NCI-H82 treated with DMSO at 0.1 percent for 48 hours (cell line): Measurements from ENCODE around the gene MACO1.
"Not testable (repeated sequence)": the region's sequence is repeated elsewhere in the genome, so short reads cannot be mapped to it uniquely, and the experiment has no call there.

Experiments
- DNase-seq: peaks from one replicate; lab custom pipeline; 2025; ENCODE audit not compliant: unreplicated experiment; lab: John Stamatoyannopoulos, UW

The MACO1 gene

DNA sequence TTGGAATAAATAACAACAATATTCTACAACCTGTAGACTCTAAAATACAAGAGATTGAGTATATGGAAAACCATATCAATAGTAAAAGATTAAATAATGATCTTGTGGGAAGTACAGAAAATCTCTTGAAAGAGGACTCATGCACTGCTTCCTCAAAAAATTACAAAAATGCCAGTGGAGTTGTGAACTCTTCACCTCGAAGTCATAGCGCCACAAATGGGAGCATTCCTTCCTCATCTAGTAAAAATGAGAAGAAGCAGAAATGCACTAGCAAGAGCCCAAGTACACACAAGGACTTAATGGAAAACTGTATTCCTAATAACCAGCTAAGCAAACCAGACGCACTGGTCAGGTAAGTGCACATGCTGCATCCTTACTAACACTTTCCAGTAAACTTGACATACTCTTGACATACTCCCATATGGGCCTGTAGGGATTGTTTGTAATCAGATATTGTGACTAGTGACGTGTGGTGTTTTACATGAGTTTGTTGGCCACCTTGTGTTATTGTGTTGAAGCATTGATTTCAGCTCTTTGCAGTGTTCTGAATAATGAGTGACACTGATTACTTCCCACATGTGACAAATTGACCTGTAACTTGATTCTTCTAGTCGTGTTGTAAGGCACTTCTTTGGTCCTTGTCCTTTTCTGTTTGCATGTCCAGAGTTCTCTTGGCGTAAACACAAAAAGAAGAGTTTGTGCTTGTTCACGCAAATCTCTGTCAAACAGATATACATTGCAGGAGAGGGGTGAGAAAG, 28.0 kb downstream of the MACO1 start:
- no peak for DNase-seq

DNA sequence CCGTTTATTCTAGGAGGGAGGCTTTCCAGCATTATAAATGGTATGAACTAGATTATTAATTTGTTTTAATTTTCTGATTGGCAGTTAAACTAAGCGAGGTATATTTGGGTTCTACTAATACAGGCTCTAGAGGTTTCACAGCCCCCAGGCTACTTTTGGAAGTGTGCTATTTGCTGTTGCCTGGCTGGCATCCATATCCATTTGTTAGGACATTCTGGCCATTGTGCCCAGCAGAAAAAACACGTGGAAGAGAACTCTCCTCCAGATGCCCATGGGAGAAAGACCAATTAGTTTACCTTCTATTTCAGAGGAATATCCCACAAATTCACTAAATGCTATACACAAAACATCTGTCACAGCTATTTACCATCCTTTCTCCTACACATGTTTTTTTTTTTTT, 29.3 kb downstream of the MACO1 start:
- no peak for DNase-seq

DNA sequence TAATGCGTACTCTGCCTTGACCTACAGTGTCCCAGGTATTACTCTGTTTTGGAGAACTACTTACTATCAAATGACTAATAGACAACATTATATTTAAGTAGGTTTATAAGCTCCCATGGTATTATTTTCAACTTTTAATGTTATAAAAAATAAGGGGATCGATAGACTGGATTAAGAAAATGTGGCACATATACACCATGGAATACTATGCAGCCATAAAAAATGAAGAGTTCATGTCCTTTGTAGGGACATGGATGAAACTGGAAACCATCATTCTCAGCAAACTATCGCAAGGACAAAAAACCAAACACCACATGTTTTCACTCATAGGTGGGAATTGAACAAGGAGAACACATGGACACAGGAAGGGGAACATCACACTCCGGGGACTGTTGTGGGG, 30.1 kb downstream of the MACO1 start:
- not testable (repeated sequence) for DNase-seq

DNA sequence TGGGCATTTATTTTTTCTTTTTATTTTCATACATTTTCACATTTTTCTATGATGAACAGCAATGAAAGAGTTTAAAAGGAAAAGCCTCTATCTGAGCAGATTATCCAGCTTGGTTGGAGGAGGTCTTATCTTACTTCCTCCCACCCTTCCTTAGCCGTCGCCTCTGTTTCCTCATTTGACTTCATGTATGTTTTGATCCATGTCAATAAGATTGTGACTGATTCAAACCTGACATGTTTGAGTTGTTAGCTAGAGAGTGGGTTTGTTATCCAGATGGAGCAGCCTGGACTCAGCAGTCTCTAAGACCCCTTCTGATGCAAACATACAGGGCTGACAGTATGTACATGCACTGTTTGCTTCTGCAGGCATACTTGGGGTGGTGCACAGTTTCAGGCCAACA, 31.2 kb downstream of the MACO1 start:
- no peak for DNase-seq

DNA sequence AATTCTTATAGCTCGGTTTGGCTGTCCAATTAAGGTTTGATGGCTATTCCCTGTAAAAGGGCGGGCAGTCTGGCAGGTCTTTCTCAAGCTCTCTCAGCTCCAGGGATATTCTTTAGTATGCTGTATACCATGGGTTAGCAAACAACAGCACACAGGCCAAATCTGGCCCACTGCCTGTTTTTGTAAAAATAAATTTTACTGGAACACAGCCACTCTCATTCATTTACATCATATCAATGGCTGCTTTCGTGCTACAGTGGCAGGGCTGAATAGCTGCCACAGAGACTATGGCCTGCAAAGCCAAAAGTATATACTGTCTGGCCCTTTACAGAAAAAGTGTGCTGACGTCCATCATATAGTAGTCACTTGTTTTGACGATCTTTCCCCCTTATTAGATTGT, 32.0 kb downstream of the MACO1 start:
- no peak for DNase-seq

DNA sequence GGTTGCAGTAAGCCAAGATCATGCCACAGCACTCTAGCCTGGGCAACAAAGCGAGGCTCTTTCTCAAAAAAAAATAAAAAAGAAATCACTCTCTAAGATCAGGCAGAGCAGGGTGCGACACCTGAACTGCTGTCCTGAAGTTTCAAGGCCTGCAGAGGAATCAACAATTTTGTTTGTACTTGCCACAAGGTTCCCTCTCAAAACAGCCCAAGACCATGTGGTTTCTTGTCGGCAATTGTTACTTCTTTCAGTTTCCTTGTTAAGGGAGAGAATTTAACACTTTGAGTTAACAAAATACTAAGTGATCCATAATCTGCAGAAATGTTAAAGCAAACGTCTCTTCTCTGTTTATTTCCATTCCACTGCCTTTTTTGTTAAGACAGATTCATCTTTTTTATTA, 36.5 kb downstream of the MACO1 start:
- no peak for DNase-seq

DNA sequence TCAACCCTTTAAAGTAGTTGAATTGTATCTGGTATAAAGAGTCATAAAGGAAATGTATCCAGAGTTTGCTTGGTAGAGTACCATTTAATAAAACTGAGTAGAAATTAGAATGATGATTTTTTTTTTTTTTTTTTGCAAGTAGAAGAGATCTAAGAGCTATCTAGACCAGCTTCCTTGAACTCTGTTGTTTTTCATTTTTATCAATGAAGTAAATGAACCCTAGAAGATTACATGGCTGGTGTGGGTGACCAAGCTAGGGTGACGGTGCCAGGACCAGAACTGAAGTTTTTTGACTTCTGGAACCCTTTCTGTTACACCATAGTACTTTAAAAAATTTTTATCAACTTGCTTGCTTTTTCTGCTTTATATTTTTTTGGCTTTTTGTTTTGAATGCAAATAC, 36.9 kb downstream of the MACO1 start:
- DNase-seq, result no peak

DNA sequence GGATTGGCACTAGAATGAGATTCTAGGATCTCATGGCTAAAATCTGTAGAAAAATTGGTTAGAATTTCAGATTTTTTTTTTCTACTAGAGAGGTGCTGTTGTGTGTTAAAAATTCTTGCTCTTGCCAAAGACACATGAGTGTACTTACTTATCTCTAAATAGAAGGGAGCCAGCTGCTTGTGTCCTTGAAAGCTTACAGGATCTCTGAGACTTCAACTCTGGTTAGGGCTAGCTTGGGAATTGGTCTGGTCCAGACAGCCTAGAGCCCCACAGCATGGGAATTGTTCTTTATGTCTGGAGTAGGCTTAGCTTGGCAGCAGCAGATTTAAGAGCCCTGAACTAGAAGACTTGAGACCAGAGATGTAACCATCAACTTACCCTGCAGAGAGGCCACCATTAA, 37.3 kb downstream of the MACO1 start:
- no peak for DNase-seq

DNA sequence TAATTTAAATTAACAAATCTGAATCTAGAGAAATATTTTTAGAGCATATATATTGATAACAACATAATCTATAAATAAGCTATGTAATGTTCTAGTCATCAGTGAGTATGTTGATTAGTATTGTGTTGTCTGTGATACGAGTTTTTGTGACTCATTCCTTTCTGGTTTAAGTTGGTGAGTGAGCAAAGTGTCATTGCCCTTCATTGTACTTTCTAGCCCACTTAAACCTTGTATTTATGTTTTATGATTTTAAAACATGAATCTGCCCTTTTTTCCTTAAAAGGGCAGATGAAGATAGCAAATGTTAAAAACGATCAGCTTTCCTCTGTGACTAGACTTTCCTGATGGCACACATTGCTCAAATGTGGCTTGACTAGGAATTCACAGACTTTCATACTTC, 38.5 kb downstream of the MACO1 start:
- DNase-seq, result no peak

DNA sequence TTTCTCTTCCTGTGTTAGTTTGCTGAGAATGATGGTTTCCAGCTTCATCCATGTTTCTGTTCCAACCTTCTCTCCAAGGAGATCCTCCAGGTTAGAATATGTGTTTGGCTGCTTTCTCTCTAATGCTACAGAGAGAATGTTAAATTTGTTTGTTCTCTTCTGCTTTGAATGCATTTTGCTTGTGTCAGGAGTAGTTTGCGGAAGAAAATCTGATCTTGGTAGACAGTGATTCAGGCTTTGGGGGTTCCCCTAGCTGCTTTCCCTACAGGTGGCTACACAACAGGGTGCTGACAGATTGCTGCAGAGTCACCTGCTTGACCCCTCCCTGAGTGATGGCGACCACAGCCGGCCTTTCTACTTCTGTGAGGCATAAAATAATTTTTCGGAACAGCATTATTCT, 41.8 kb downstream of the MACO1 start:
- DNase-seq, result no peak

DNA sequence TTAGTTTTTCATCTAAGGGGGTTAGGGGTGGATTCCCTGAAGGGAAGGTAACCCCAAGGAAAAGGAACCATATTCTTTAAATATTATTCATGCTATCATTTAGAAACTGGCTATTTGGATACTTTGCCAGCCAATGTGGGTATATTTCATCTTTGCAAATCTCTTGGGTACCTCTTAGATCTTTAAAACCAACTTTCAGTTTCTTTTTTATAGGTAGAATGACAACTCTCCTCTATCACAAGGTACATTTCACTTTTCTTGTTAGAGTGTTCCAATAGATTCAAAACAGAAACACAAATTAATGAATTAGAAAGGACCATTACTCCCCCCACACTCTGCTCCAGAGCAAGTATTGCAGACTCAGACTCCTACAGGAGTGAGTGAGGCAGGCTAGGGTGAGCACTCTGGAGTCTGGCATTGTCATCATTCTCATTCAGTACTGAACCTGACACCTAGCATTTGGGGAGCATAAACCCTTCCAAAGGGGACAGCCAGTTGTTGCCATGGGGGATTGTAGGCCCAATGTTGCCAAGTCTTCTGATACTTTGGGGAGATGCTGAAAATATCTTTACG, 43.0 kb downstream of the MACO1 start:
- DNase-seq, result no peak

DNA sequence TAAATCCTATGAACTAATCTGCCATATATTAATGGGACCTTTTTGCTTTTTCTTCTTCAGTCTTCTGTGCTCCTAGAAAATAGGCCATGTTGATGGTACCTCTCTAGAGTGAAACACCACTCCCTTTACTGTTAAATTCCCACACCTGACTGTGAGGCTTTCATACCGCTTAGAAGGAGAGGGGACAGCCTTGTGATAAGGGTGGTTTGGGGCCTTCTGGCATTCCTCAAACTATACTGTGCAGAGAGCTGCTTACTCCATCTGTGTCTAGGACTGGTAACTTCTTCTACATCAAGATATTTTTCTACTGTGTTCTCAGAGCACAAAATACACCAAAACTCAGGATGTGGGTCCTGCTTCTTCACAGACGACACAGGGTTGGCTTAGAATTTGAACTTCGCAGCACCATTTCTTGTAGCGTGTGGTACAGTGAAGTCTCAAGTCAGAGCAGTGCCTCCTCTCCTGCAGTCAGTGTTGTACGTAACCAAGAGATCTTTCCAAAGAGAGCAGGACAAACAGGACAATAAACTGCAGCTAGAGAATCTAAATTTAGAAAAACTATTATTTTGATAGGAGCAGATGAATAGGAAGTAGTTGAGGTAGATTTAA, 43.8 kb downstream of the MACO1 start:
- no peak for DNase-seq

DNA sequence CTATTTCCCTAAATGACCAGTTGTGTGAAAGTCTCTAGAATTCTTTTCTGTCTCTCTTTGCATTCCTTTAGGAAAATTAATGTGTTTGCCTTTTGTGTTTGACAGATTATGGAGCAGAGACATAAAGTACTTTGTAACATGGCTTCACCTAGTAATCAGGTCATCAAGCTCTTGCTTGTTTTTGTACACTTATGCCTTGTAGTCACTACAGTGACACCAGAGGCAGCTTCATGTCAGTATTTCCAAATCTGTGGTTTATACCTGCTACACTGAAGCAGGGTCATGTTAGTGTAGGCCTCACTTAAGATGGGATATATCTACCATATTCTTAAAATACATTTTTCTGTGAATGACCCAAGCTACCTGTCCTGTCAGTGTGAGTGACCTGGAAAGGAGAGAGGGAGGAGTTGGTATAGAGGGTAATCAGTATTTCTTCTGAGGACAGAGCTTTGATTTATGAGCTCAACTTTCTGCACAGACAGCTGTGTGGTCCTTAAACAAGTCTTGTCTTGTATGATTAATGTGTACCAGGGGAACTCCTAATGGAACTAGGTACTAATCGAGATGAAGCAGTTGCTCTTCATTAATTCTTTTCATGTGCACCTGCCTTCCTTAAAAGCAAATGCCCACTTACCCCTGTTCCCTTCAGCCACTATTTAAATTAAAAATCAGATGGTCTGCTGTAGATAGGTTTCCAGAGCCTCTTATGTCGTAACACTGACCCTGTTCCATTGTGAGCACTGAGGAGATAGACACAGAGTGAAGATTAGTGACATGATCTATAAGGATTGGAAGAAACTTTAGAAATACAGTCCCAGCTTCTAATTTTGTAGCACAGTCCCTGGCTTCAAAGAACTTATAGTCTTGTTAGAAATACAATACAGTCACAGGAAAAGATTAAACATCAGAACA, 45.7 kb downstream of the MACO1 start:
- DNase-seq, result peak; percentile 40

DNA sequence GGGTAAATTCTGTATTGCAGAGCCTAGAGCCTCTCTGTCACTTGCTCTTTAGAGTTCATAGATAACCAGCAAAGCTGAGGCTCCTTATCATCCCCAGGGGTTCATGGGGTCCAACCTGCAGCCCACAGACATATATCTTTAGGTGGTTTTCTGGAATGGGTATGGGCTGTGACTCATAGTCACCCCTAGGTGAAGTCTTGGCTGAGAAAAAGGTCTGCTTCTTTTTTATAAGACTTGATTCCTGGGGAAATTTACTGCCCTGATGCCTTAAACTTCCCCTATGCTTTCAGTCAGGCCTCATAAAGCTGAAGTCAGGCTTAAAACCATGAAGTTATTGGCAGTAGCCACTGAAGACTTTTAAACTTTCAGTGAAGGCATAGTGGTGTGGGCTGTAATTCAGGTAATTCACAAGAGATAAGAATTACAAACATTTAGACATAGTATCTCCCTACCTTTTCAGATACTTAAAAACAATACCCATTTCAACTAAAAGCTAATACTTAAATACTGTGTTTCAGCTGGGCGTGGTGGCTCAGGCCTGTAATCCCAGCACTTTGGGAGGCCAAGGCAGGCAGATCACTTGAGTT, 46.8 kb downstream of the MACO1 start:
- no peak for DNase-seq

DNA sequence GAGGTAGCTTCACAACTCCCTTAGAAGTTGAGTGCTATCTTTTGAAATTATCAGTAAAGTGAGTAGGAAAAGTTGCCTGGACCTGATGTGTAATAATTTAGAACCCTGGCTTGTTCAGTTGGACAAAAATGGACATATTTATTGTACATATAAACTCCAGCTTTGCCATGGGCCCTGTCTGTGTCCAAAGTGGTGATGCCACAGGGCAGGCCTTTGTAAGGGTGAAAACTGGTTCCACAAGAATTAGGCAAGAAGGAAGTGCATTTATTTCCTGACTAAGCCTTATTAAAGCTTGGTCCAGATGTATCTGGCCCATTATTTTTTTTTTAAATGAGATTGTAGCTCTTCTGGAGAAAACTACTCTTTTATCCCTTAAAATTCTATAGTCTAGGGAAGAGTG, 47.9 kb downstream of the MACO1 start:
- no peak for DNase-seq

DNA sequence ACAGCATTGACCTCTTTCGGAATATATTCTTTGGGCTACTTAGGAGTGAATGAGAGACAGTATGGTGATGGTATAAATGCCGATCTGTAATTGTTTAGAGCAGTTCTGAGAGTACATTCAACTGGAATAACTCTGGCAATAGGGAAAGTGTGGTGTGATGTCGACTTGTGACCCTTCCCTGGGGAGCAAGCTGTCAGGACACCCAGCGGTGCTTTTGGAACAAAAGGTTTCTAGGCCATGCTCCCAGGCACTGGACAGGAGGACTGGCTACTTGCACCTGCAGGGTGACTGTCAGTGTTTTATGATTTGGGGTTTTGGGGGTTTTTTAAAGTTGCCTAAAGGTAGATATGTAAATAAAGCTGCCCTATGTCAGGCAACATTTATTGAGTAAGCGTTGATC, 50.9 kb downstream of the MACO1 start:
- no peak for DNase-seq

DNA sequence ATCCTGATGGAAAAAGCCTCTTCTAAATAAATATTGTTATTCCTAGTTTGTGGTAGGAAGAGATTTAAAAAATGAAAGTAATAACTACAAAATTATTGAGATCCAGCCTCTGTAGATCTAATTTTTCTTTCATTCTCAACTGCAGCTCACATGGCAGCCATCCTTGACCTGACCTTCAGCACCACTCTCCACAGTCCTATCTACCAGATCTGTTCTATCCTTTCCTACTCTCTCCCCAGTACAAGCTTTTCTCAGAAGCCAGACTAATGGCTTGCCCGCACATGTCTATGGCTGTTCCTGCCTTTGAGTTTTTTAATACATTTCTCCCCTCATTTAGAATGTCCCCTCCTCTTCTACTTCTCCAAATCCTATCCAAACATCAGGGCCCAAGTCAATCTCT, 51.5 kb downstream of the MACO1 start:
- no peak for DNase-seq

DNA sequence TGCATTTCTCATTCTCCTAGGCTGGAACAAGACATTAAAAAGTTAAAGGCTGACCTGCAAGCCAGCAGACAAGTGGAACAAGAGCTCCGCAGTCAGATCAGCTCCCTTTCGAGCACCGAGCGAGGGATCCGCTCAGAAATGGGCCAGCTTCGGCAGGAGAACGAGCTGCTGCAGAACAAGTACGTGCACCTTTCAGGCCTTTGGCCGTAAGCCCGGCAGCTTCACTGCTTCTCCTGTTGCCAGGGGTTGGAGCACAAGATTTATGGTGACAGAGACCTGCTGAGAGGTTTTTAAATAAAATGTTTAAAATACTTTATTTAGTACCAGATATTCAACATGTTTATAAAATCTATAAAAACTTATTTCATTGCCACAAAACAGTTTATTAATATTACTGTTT, 53.4 kb downstream of the MACO1 start:
- DNase-seq, result no peak

DNA sequence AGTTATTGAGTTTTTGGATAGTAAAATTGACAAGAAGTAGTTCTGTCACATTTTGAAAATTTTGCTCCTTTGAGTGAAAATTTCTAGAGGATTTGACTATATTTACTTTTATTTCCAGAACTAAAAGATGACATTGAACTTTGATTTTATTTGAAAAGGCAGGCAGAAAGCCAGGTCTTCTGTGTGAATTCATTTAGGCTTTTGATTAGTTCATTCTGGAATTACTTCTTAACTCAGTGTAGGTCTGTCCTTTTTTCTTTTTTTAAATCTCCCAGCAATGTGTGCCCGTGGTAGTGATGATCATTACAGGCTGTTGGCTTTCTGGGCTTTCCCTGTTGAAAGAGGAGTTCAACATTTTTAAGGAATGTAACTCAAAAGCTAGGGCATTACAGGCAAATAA, 53.8 kb downstream of the MACO1 start:
- DNase-seq, result no peak

DNA sequence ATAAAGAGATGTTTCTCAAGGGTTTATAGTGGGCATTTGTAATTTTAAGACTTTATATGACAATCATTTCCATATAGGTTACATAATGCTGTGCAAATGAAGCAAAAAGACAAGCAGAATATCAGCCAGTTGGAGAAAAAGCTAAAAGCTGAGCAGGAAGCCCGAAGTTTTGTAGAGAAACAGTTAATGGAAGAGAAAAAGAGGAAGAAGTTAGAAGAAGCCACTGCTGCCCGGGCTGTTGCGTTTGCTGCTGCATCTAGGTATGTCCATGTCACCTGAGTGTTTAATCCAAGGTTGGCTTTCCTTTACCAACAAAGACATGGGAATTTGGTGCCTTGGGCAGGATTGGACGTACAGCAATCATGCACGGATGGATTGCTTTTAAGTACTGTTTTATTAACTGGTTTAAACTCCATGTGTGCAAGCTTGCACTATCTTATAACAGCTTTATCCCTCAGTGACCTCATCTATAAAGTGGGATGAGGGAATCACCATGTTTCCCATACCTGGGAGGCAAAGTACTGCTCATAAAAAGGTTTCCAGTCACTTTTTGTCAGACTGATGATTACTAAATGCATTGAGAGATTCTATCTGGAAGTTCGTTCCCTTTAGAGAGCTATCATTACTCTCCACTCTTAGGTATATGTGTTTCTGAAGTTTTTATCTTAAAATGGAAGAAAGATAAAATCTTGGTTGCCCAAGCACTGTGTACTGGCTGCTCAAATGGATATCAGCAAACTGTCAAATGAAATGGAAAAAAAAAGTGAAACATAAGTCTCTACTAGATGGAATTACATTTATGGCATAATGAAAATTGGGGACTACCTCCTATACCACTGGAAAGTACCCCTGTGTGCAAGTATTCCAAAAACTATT, 55.1 kb downstream of the MACO1 start:
- DNase-seq, result no peak
